ENCODE measurements around the gene PSMB3.

PSMB3 gene

GRCh38 chr17:38742411-38743308 lies 9.9 kb upstream of the PSMB3 start:
- no peak for TF ChIP-seq CTCF (conservative IDR thresholded peaks at IDR 0.05; ENCODE audit: low read depth, low read length)
- H3K36me3 ChIP-seq (ENCODE audit: insufficient read depth), result no peaks in the 10 kb centered on the region
- no peak overlapping the region for H2AFZ ChIP-seq (ENCODE audit: low read depth)
- no peak overlapping the region for H3K27ac ChIP-seq
- no peaks in the 10 kb centered on the region for H4K20me1 ChIP-seq (ENCODE audit: insufficient read depth)
- H3K9ac ChIP-seq, result no peak overlapping the region
- no peak overlapping the region for H3K4me2 ChIP-seq
- no peak overlapping the region for H3K4me3 ChIP-seq (IDR thresholded peaks at IDR 0.05; ENCODE audit: insufficient read depth, low read depth, low read length)
- H3K4me1 ChIP-seq (ENCODE audit: low read depth, poor library complexity, severe bottlenecking), result peaks cover 11% of the 10 kb centered on the region
- H3K27me3 ChIP-seq (ENCODE audit: insufficient read depth, low read depth), result no peaks in the 10 kb centered on the region
- no peaks in the 10 kb centered on the region for H3K79me2 ChIP-seq (ENCODE audit: insufficient read depth, low read depth)

- no peak overlapping the region for H3K4me2 ChIP-seq
- H3K27ac ChIP-seq, result no peak overlapping the region
- no peak overlapping the region for H2AFZ ChIP-seq (ENCODE audit: low read depth)
- no peaks in the 10 kb centered on the region for H3K79me2 ChIP-seq (ENCODE audit: insufficient read depth, low read depth)
- peaks cover 3% of the 10 kb centered on the region; the same call in 1 of the 2 replicates for H3K27me3 ChIP-seq (ENCODE audit: insufficient read depth, low read depth)
- no peak for TF ChIP-seq CTCF (conservative IDR thresholded peaks at IDR 0.05; ENCODE audit: low read depth, low read length)
- no peaks in the 10 kb centered on the region for H3K36me3 ChIP-seq (ENCODE audit: insufficient read depth)
- no peaks in the 10 kb centered on the region for H4K20me1 ChIP-seq (ENCODE audit: insufficient read depth)
- H3K4me3 ChIP-seq (IDR thresholded peaks at IDR 0.05; ENCODE audit: insufficient read depth, low read depth, low read length), result no peak overlapping the region
- H3K9ac ChIP-seq, result no peak overlapping the region
- peaks cover 12% of the 10 kb centered on the region for H3K4me1 ChIP-seq (ENCODE audit: low read depth, poor library complexity, severe bottlenecking)
Measured at GRCh38 chr17:38743556-38744171, 8.9 kb upstream of the PSMB3 start.

- no peaks in the 10 kb centered on the region for H3K36me3 ChIP-seq (ENCODE audit: insufficient read depth)
- peaks cover 20% of the 10 kb centered on the region; the same call in 1 of the 2 replicates for H3K27me3 ChIP-seq (ENCODE audit: insufficient read depth, low read depth)
- H3K4me1 ChIP-seq (ENCODE audit: low read depth, poor library complexity, severe bottlenecking), result peaks cover 22% of the 10 kb centered on the region
- no peaks in the 10 kb centered on the region for H3K79me2 ChIP-seq (ENCODE audit: insufficient read depth, low read depth)
- no peak for TF ChIP-seq CTCF (conservative IDR thresholded peaks at IDR 0.05; ENCODE audit: low read depth, low read length)
- no peak overlapping the region for H2AFZ ChIP-seq (ENCODE audit: low read depth)
- no peak overlapping the region for H3K9ac ChIP-seq
- no peak overlapping the region for H3K27ac ChIP-seq
- H3K4me3 ChIP-seq (IDR thresholded peaks at IDR 0.05; ENCODE audit: insufficient read depth, low read depth, low read length), result no peak overlapping the region
- H4K20me1 ChIP-seq (ENCODE audit: insufficient read depth), result no peaks in the 10 kb centered on the region
- H3K4me2 ChIP-seq, result no peak overlapping the region
Measured at GRCh38 chr17:38745545-38745944, 7.0 kb upstream of the PSMB3 start.

- Histone ChIP-seq H3K27me3 (ENCODE audit: insufficient read depth, low read depth) (peaks cover 23% of the 10 kb centered on the region; the same call in 1 of the 2 replicates), H3K4me1 (ENCODE audit: low read depth, poor library complexity, severe bottlenecking) (peaks cover 26% of the 10 kb centered on the region), H3K36me3 (ENCODE audit: insufficient read depth) (no peaks in the 10 kb centered on the region), H3K79me2 (ENCODE audit: insufficient read depth, low read depth) (no peaks in the 10 kb centered on the region), H3K4me2 (no peak overlapping the region), H3K27ac (no peak overlapping the region), H4K20me1 (ENCODE audit: insufficient read depth) (no peaks in the 10 kb centered on the region), H2AFZ (ENCODE audit: low read depth) (no peak overlapping the region), H3K4me3 (IDR thresholded peaks at IDR 0.05; ENCODE audit: insufficient read depth, low read depth, low read length) (no peak overlapping the region), H3K9ac (no peak overlapping the region)
- no peak for TF ChIP-seq CTCF (conservative IDR thresholded peaks at IDR 0.05; ENCODE audit: low read depth, low read length)
Measured at GRCh38 chr17:38746004-38746848, 6.3 kb upstream of the PSMB3 start.
